GM12878 (cell line): ENCODE data around the gene RHCE. TPM values are rescaled to one million over a fixed set of nuclear protein-coding genes. Genes with fewer than 3 reads are reported as not detected.
A peak's percentile ranks its signal among the peaks of the same experiment; 100 is the strongest.

Experiments
- EGR1 ChIP-seq, 2 experiments: IDR thresholded peaks; 1 replicate in 1 of 2; 2 replicates in 1 of 2; pipeline ENCODE4 v1.6.1; 2011 to 2012; ENCODE audit warnings: low read depth in 2 of 2, low read length in 2 of 2, borderline replicate concordance in 1 of 2, mild to moderate bottlenecking in 1 of 2, moderate library complexity in 1 of 2
- NBN ChIP-seq: fragments of 450-650 bp; IDR thresholded peaks from 2 replicates; pipeline ENCODE4 v1.6.1; 2016
- SIX5 ChIP-seq: IDR thresholded peaks from 2 replicates; pipeline ENCODE4 v1.6.1; 2011; ENCODE audit warnings: mild to moderate bottlenecking, low read depth, low read length, moderate library complexity; ENCODE audit not compliant: severe bottlenecking
- YY1 ChIP-seq: IDR thresholded peaks from 2 replicates; pipeline ENCODE4 v1.6.1; 2011; ENCODE audit warnings: low read depth, mild to moderate bottlenecking, low read length
- ZBTB4 ChIP-seq: fragments of 450-650 bp; formaldehyde crosslinking; IDR thresholded peaks from 2 replicates; pipeline ENCODE4 v1.4.0; 2022; ENCODE audit warnings: mild to moderate bottlenecking, moderate library complexity
- polyA plus RNA-seq, 11 experiments: library from polyadenylated mRNA; depleted of rRNA in 4 of 11; unstranded in 6 of 11; stranded (reverse) in 5 of 11; fragments of >200 nt; fragmentation: Nextera tagmentation in 4 of 11; fragmentation: Illumina TruSeq in 1 of 11; extraction: Ambion mirVana in 4 of 11; extraction: Trizol in 1 of 11; gene quantifications; 1 replicate in 1 of 11; 2 replicates in 10 of 11; pipeline versions ENCODE4 v1.2.1 to v1.2.3, GENCODE V29; 2011 to 2016; ENCODE audit warnings: inconsistent platforms in 2 of 11, missing spikeins in 2 of 11, low read depth in 1 of 11
- total RNA-seq, 4 experiments: library from RNA; depleted of rRNA in 3 of 4; stranded (reverse); fragments of >200 nt in 3 of 4; fragmentation: Illumina TruSeq in 1 of 4; extraction: Trizol in 1 of 4; gene quantifications; 2 replicates each; pipeline versions ENCODE4 v1.2.1 to v1.2.3, GENCODE V29; 2013 to 2021

The RHCE gene
- total and polyA plus RNA-seq, 10 of the 15 experiments (the other 5 are each of a cell fraction or from before 2014, with no cell fraction given) = 0.06 to 0.41 (median 0.22) TPM; not detected in 2

GRCh38 chr1:25430967-25431881 lies 10.6 kb upstream of the RHCE start (continued):
- TF ChIP-seq ZBTB4 (CRISPR knock-in tag) (no peak), EGR1 (IDR thresholded peaks at IDR 0.05; ENCODE audit: borderline replicate concordance in 1 of 2, low read depth in 2 of 2, low read length in 2 of 2) (no peak), YY1 (peak; percentile 16; the same call in 1 of the 2 replicates), SIX5 (no peak), NBN (no peak)
- TF ChIP-seq, all 136 proteins: peak for 12
